H9 (cell line): Measurements from ENCODE around the gene HOXA1. TPM values are rescaled to one million over a fixed set of nuclear protein-coding genes. Genes with fewer than 3 reads are reported as not detected.

Experiments
- DNase-seq: peaks from one replicate; pipeline ENCODE4 v3.0.0-alpha.2; 2017
- H2AFZ ChIP-seq: one replicate; pipeline ENCODE4 v1.6.1; 2013; ENCODE audit warnings: mild to moderate bottlenecking, low read length, control low read depth, moderate library complexity
- H2AK5ac ChIP-seq: 2 replicates; pipeline ENCODE4 v1.6.1; 2013; ENCODE audit warnings: low read length, control low read depth, mixed read lengths; ENCODE audit not compliant: insufficient read length
- H2BK120ac ChIP-seq: one replicate; pipeline ENCODE4 v1.6.1; 2013; ENCODE audit warnings: low read depth, mild to moderate bottlenecking, low read length, control low read depth, inconsistent platforms; ENCODE audit not compliant: poor library complexity, severe bottlenecking
- H2BK12ac ChIP-seq: 2 replicates; pipeline ENCODE4 v1.6.1; 2013; ENCODE audit warnings: low read length, control low read depth, mixed read lengths, low read depth; ENCODE audit not compliant: insufficient read length
- H2BK15ac ChIP-seq: 2 replicates; pipeline ENCODE4 v1.6.1; 2013; ENCODE audit warnings: low read depth, low read length, control low read depth
- H2BK20ac ChIP-seq: one replicate; pipeline ENCODE4 v1.6.1; 2013; ENCODE audit warnings: low read depth, mild to moderate bottlenecking, low read length, control low read depth, inconsistent platforms; ENCODE audit not compliant: poor library complexity, severe bottlenecking
- H2BK5ac ChIP-seq: 2 replicates; pipeline ENCODE4 v1.6.1; 2013; ENCODE audit warnings: low read length, control low read depth, mixed read lengths; ENCODE audit not compliant: insufficient read length
- H3K14ac ChIP-seq: 2 replicates; pipeline ENCODE4 v1.6.1; 2013; ENCODE audit warnings: low read length, control low read depth; ENCODE audit not compliant: insufficient read depth
- H3K18ac ChIP-seq: 2 replicates; pipeline ENCODE4 v1.6.1; 2013; ENCODE audit warnings: low read depth, mild to moderate bottlenecking, mixed read lengths, low read length, control low read depth; ENCODE audit not compliant: insufficient read length
- H3K23ac ChIP-seq: 2 replicates; pipeline ENCODE4 v1.6.1; 2013; ENCODE audit warnings: low read length, control low read depth, mixed read lengths, low read depth; ENCODE audit not compliant: insufficient read length
- H3K23me2 ChIP-seq: 2 replicates; pipeline ENCODE4 v1.6.1; 2013; ENCODE audit warnings: low read depth, mild to moderate bottlenecking, mixed read lengths, low read length, control low read depth; ENCODE audit not compliant: insufficient read length, poor library complexity, severe bottlenecking
- H3K27ac ChIP-seq: 2 replicates; pipeline ENCODE4 v1.5.1; 2013; ENCODE audit warnings: low read length, control low read depth, mixed read lengths, low read depth; ENCODE audit not compliant: insufficient read length
- H3K27me3 ChIP-seq: 2 replicates; pipeline ENCODE4 v1.6.1; 2013; ENCODE audit warnings: low read length, control low read depth, inconsistent platforms; ENCODE audit not compliant: insufficient read depth
- H3K4ac ChIP-seq: 2 replicates; pipeline ENCODE4 v1.6.1; 2013; ENCODE audit warnings: low read depth, mild to moderate bottlenecking, control low read depth, inconsistent platforms, low read length, moderate library complexity
- H3K4me1 ChIP-seq: 2 replicates; pipeline ENCODE4 v1.6.1; 2013; ENCODE audit warnings: low read length, control low read depth, inconsistent platforms; ENCODE audit not compliant: insufficient read depth
- H3K4me2 ChIP-seq: 2 replicates; pipeline ENCODE4 v1.6.1; 2013; ENCODE audit warnings: low read length, control low read depth, mixed read lengths; ENCODE audit not compliant: insufficient read length, insufficient read depth
- H3K56ac ChIP-seq: 2 replicates; pipeline ENCODE4 v1.6.1; 2013; ENCODE audit warnings: low read depth, mild to moderate bottlenecking, mixed read lengths, low read length, control low read depth; ENCODE audit not compliant: insufficient read length
- H3K79me1 ChIP-seq: 2 replicates; pipeline ENCODE4 v1.6.1; 2013; ENCODE audit warnings: low read depth, mild to moderate bottlenecking, moderate library complexity, low read length, control low read depth, inconsistent platforms; ENCODE audit not compliant: insufficient read depth, poor library complexity, severe bottlenecking
- H3K79me2 ChIP-seq: 2 replicates; pipeline ENCODE4 v1.6.1; 2013; ENCODE audit warnings: low read length, control low read depth, inconsistent platforms; ENCODE audit not compliant: insufficient read depth
- H3K9ac ChIP-seq: 2 replicates; pipeline ENCODE4 v1.6.1; 2013; ENCODE audit warnings: low read length, control low read depth, mixed read lengths; ENCODE audit not compliant: insufficient read length; ENCODE audit errors: extremely low read depth
- H3K9me3 ChIP-seq: one replicate; pipeline ENCODE4 v1.6.1; 2013; ENCODE audit warnings: low read depth, low read length, inconsistent platforms; ENCODE audit not compliant: control insufficient read depth
- H3T11ph ChIP-seq: one replicate; pipeline ENCODE4 v1.6.1; 2013; ENCODE audit warnings: mild to moderate bottlenecking, low read length, control low read depth, inconsistent platforms
- H4K20me1 ChIP-seq: one replicate; pipeline ENCODE4 v1.6.1; 2013; ENCODE audit not compliant: control insufficient read depth, insufficient read length, insufficient read depth
- H4K5ac ChIP-seq: 2 replicates; pipeline ENCODE4 v1.6.1; 2013; ENCODE audit warnings: low read depth, mild to moderate bottlenecking, mixed read lengths, low read length, control low read depth; ENCODE audit not compliant: insufficient read length
- H4K8ac ChIP-seq: replicated peaks from 2 replicates; pipeline ENCODE4 v1.6.1; 2013; ENCODE audit warnings: low read length, control low read depth, mixed read lengths, low read depth; ENCODE audit not compliant: insufficient read length
- H4K91ac ChIP-seq: 2 replicates; pipeline ENCODE4 v1.6.1; 2013; ENCODE audit warnings: low read depth, mild to moderate bottlenecking, moderate library complexity, mixed read lengths, low read length, control low read depth; ENCODE audit not compliant: insufficient read length
- H3K27ac Mint-ChIP-seq, 3 experiments: 2 replicates in 2 of 3; 3 replicates in 1 of 3; pipeline ENCODE4 v1.8.0; 2020 to 2021; ENCODE audit warnings: mixed read lengths in 3 of 3, mild to moderate bottlenecking in 1 of 3, moderate library complexity in 1 of 3
- H3K27me3 Mint-ChIP-seq: 2 replicates; pipeline ENCODE4 v1.8.0; 2021; ENCODE audit warnings: low read depth, mild to moderate bottlenecking, moderate library complexity, mixed read lengths
- H3K36me3 Mint-ChIP-seq, 3 experiments: 2 replicates in 2 of 3; 3 replicates in 1 of 3; pipeline ENCODE4 v1.8.0; 2020 to 2021; ENCODE audit warnings: low read depth in 3 of 3, mixed read lengths in 3 of 3; ENCODE audit not compliant: insufficient read depth in 1 of 3
- H3K4me1 Mint-ChIP-seq, 2 experiments: 2 replicates each; pipeline ENCODE4 v1.8.0; 2020; ENCODE audit warnings: mixed read lengths in 2 of 2
- H3K4me3 Mint-ChIP-seq, 2 experiments: 2 replicates in 1 of 2; 3 replicates in 1 of 2; pipeline ENCODE4 v1.8.0; 2020 to 2021; ENCODE audit warnings: mild to moderate bottlenecking in 2 of 2, mixed read lengths in 2 of 2, moderate library complexity in 1 of 2
- H3K9me3 Mint-ChIP-seq, 2 experiments: 2 replicates in 1 of 2; 3 replicates in 1 of 2; pipeline ENCODE4 v1.8.0; 2020; ENCODE audit warnings: mild to moderate bottlenecking in 2 of 2, mixed read lengths in 2 of 2, moderate library complexity in 1 of 2
- CTCF ChIP-seq: fragments of 200-600 bp; sonication (generic); conservative IDR thresholded peaks from 3 replicates; pipeline ENCODE4 v1.8.0; 2021; ENCODE audit warnings: antibody characterized with exemption, mild to moderate bottlenecking
- WGBS: extraction: QIAGEN DNeasy Blood & Tissue Kit; methylation state at CpG from one replicate; pipeline ENCODE4 v1.1.7; 2013; ENCODE audit warnings: missing lambda C conversion rate, low lambda C conversion rate, mixed read lengths; ENCODE audit not compliant: insufficient read length; ENCODE audit errors: extremely low coverage; 5-methylcytosine and 5-hydroxymethylcytosine counted together
- total RNA-seq: library from RNA; stranded (reverse); gene quantifications from 2 replicates; pipeline ENCODE4 v1.2.1, GENCODE V29; 2021

Gene HOXA1
- total RNA-seq, 1 experiment from 2014 or later: not detected

DNA sequence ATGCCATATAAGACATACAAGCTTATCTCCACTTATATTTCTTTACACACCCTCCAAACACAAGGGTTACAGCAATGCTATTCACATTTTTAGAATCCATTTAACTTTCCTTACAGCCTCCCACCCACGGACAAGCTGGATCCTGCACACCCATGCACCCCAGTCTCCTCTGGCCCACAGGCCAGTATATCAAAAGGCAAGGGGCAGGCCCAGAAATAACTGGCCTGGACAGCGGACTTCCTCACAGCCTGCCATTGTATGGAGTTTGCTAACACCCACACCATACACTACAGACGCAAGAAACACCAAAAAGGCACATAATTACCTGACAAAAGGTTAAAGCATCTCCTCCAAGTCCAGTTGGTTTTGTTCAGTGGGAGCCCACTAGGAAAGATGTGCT is 22.8 kb upstream of the HOXA1 start:
- Histone ChIP-seq H3K27ac (no peak overlapping the region), H2BK120ac (no peak overlapping the region), H3K27me3 (peaks cover 97% of the 10 kb centered on the region), H2BK5ac (no peak overlapping the region), H3T11ph (no peak overlapping the region), H2BK12ac (no peak overlapping the region), H2AK5ac (no peak overlapping the region), H3K4ac (no peak overlapping the region), H3K18ac (no peak overlapping the region), H3K9me3 (no peaks in the 10 kb centered on the region), H3K79me2 (no peaks in the 10 kb centered on the region), H3K56ac (no peak overlapping the region), H3K79me1 (no peaks in the 10 kb centered on the region), H3K9ac (no peak overlapping the region), H3K23ac (no peak overlapping the region), H2AFZ (no peak overlapping the region), H4K5ac (no peak overlapping the region), H4K91ac (no peak overlapping the region), H2BK20ac (no peak overlapping the region), H3K23me2 (no peaks in the 10 kb centered on the region), H4K8ac (no peak overlapping the region), H3K4me2 (no peak overlapping the region), H3K4me1 (no peaks in the 10 kb centered on the region), H2BK15ac (no peak overlapping the region), H3K14ac (no peak overlapping the region), H4K20me1 (peaks cover 2% of the 10 kb centered on the region)
- Mint-ChIP-seq H3K27ac (no peak overlapping the region), H3K9me3 (peaks cover 1 to 7% of the 10 kb centered on the region in 2 experiments; a peak in 2 of 5 replicates), H3K4me1 (peaks cover 0 to 10% of the 10 kb centered on the region in 2 experiments; a peak in 1 of 4 replicates), H3K27me3 (peaks cover 98% of the 10 kb centered on the region), H3K36me3 (peaks cover 0 to 5% (median 0%) of the 10 kb centered on the region in 3 experiments; a peak in 1 of 7 replicates), H3K4me3 (no peak overlapping the region)
- TF ChIP-seq CTCF: no peak
- no CpG with 5 or more reads among the region's 3 CpGs for WGBS
- DNase-seq: no peak
